Tibial artery (tissue), 4 donors: ENCODE measurements around the gene BTF3L4.

ENCODE experiments used
- DNase-seq, 2 donors: peaks; one replicate each; pipeline ENCODE4 v3.0.0-alpha.2; 2019
- H3K27ac ChIP-seq, 2 donors: fragments of 200-600 bp; sonication (generic) in 1 of 2; 1 replicate in 1 of 2; 2 replicates in 1 of 2; pipeline ENCODE4 v1.5.1; 2018 to 2019; ENCODE audit warnings: mild to moderate bottlenecking in 1 of 2
- H3K27me3 ChIP-seq, 2 donors: fragments of 200-600 bp; sonication (generic) in 1 of 2; one replicate each; pipeline versions ENCODE4 v1.5.1 to v1.6.0; 2016 to 2019
- H3K36me3 ChIP-seq, 3 donors: fragments of 200-600 bp; sonication (generic) in 2 of 3; one replicate each; pipeline ENCODE4 v1.5.1; 2016 to 2019; ENCODE audit warnings: mild to moderate bottlenecking in 2 of 3
- H3K4me1 ChIP-seq, 4 donors: fragments of 200-600 bp; sonication (generic) in 2 of 4; 1 replicate in 3 of 4; 2 replicates in 1 of 4; pipeline ENCODE4 v1.5.1; 2016 to 2019
- H3K4me3 ChIP-seq, 2 donors: fragments of 200-600 bp; sonication (generic) in 1 of 2; 1 replicate in 1 of 2; 2 replicates in 1 of 2; pipeline ENCODE4 v1.5.1; 2018 to 2019; ENCODE audit warnings: mild to moderate bottlenecking in 2 of 2
- H3K9me3 ChIP-seq, 3 donors: fragments of 200-600 bp; sonication (generic) in 1 of 3; one replicate each; pipeline ENCODE4 v1.5.1; 2016 to 2019
- CTCF ChIP-seq, 2 experiments: fragments of 200-600 bp in 1 of 2; fragments of 450-650 bp in 1 of 2; IDR thresholded peaks; one replicate each; pipeline ENCODE4 v1.5.1; 2017 to 2019; ENCODE audit warnings: antibody characterized with exemption in 2 of 2, mild to moderate bottlenecking in 1 of 2, moderate library complexity in 1 of 2
- intact Hi-C: fragments of 100-400 bp; cut with DNase I; formaldehyde crosslinking; loops from one replicate; pipeline ENCODE4 v1.15.0; 2023; ENCODE audit warnings: low total_unique reads

BTF3L4 gene

GRCh38 chr1:52096216-52096615 lies 40.1 kb downstream of the BTF3L4 start:
- intact Hi-C loops, result no loop called here
- Histone ChIP-seq H3K4me3 (no peak overlapping the region), H3K36me3 (peaks cover 6 to 13% (median 7%) of the 10 kb centered on the region in 3 donors), H3K27me3 (no peaks in the 10 kb centered on the region), H3K27ac (no peak overlapping the region), H3K4me1 (no peaks in the 10 kb centered on the region), H3K9me3 (no peaks in the 10 kb centered on the region)
- no peak for TF ChIP-seq CTCF (IDR thresholded peaks at IDR 0.05)
- no peak for DNase-seq

GRCh38 chr1:52098139-52098871 lies 42.2 kb downstream of the BTF3L4 start:
- H3K36me3 ChIP-seq, result no peaks in the 10 kb centered on the region
- no peak overlapping the region for H3K4me3 ChIP-seq
- H3K4me1 ChIP-seq, result no peaks in the 10 kb centered on the region
- H3K27me3 ChIP-seq, result no peaks in the 10 kb centered on the region
- intact Hi-C loops, result no loop called here
- H3K9me3 ChIP-seq, result no peaks in the 10 kb centered on the region
- H3K27ac ChIP-seq, result no peak overlapping the region
- no peak for DNase-seq
- TF ChIP-seq CTCF (IDR thresholded peaks at IDR 0.05), result no peak

- TF ChIP-seq CTCF (IDR thresholded peaks at IDR 0.05), result no peak
- H3K36me3 ChIP-seq, result no peaks in the 10 kb centered on the region
- no peak for DNase-seq
- no peaks in the 10 kb centered on the region for H3K9me3 ChIP-seq
- H3K4me3 ChIP-seq, result no peak overlapping the region
- no peaks in the 10 kb centered on the region for H3K4me1 ChIP-seq
- intact Hi-C loops, result no loop called here
- no peaks in the 10 kb centered on the region for H3K27me3 ChIP-seq
- no peak overlapping the region for H3K27ac ChIP-seq
Observed at GRCh38 chr1:52102336-52103013, 46.4 kb downstream of the BTF3L4 start.

GRCh38 chr1:52111492-52111891 lies 55.4 kb downstream of the BTF3L4 start:
- intact Hi-C loops, result no loop called here
- Histone ChIP-seq H3K4me3 (no peak overlapping the region), H3K4me1 (no peaks in the 10 kb centered on the region), H3K36me3 (no peaks in the 10 kb centered on the region), H3K27ac (no peak overlapping the region), H3K27me3 (no peaks in the 10 kb centered on the region), H3K9me3 (no peaks in the 10 kb centered on the region)
- DNase-seq, result no peak
- no peak for TF ChIP-seq CTCF (IDR thresholded peaks at IDR 0.05)

GRCh38 chr1:52112489-52112888 lies 56.4 kb downstream of the BTF3L4 start:
- Histone ChIP-seq H3K4me1 (no peaks in the 10 kb centered on the region), H3K27ac (no peak overlapping the region), H3K4me3 (no peak overlapping the region), H3K36me3 (no peaks in the 10 kb centered on the region), H3K9me3 (no peaks in the 10 kb centered on the region), H3K27me3 (no peaks in the 10 kb centered on the region)
- no peak for DNase-seq
- TF ChIP-seq CTCF (IDR thresholded peaks at IDR 0.05), result no peak
- intact Hi-C loops, result no loop called here
